GM18519 (cell line): Measurements from ENCODE around the gene OR5H2.
"Not testable (repeated sequence)": the region's sequence is repeated elsewhere in the genome, so short reads cannot be mapped to it uniquely, and the experiment has no call there.

Experiments used
- ATAC-seq: cut with Tn5 transposase; IDR thresholded peaks from one replicate; pipeline ENCODE4 v1.9.1; 2021; ENCODE audit warnings: mild to moderate bottlenecking, moderate library complexity; ENCODE audit not compliant: unreplicated experiment, low FRiP score

The OR5H2 gene

GRCh38 chr3:98282205-98282604, at the start of gene OR5H2:
TSS of gene OR5H2 (plus strand) at chr3:98282505. CDS start at chr3:98282903, 398 bp downstream.
- ATAC-seq = no peak

GRCh38 chr3:98233468-98233867, 48.8 kb upstream of the OR5H2 start:
- peak; percentile 52 for ATAC-seq

- no peak for ATAC-seq
Observed at GRCh38 chr3:98240131-98240530, 42.2 kb upstream of the OR5H2 start.

GRCh38 chr3:98242155-98242554, 40.1 kb upstream of the OR5H2 start:
- no peak for ATAC-seq

- no peak for ATAC-seq
Observed at GRCh38 chr3:98243843-98244242, 38.5 kb upstream of the OR5H2 start.

- no peak for ATAC-seq
Observed at GRCh38 chr3:98246142-98246541, 36.2 kb upstream of the OR5H2 start.

- ATAC-seq = not testable (repeated sequence)
Observed at GRCh38 chr3:98256026-98256425, 26.3 kb upstream of the OR5H2 start.

GRCh38 chr3:98259707-98260106, 22.6 kb upstream of the OR5H2 start:
- peak; percentile 49 for ATAC-seq

- no peak for ATAC-seq
Observed at GRCh38 chr3:98262046-98262445, 20.3 kb upstream of the OR5H2 start.

GRCh38 chr3:98263944-98264343, 18.4 kb upstream of the OR5H2 start, which contains the start of gene OR5H6:
TSS of gene OR5H6 (plus strand) at chr3:98264244. CDS start at chr3:98264333, 89 bp downstream.
- no peak for ATAC-seq

GRCh38 chr3:98269846-98270245, 12.5 kb upstream of the OR5H2 start:
- ATAC-seq = no peak

- ATAC-seq = no peak
Observed at GRCh38 chr3:98272126-98272525, 10.2 kb upstream of the OR5H2 start.

GRCh38 chr3:98274914-98275313, 7.4 kb upstream of the OR5H2 start:
- ATAC-seq = no peak

GRCh38 chr3:98290916-98291315, 8.6 kb downstream of the OR5H2 start:
- no peak for ATAC-seq

- ATAC-seq = no peak
Observed at GRCh38 chr3:98291332-98291957, 9.1 kb downstream of the OR5H2 start.

GRCh38 chr3:98322101-98322500, 39.8 kb downstream of the OR5H2 start:
- ATAC-seq = no peak

GRCh38 chr3:98322686-98323085, 40.4 kb downstream of the OR5H2 start:
- ATAC-seq = no peak

GRCh38 chr3:98323425-98323824, 41.1 kb downstream of the OR5H2 start:
- no peak for ATAC-seq

- ATAC-seq = no peak
Observed at GRCh38 chr3:98325055-98325454, 42.8 kb downstream of the OR5H2 start.

- ATAC-seq = no peak
Observed at GRCh38 chr3:98326105-98326893, 44.0 kb downstream of the OR5H2 start.

- peak; percentile 78 for ATAC-seq
Observed at GRCh38 chr3:98326945-98327344, 44.6 kb downstream of the OR5H2 start.

- ATAC-seq = no peak
Observed at GRCh38 chr3:98328933-98329332, 46.6 kb downstream of the OR5H2 start.
